NCI-H524 treated with DMSO at 0.1 percent for 48 hours (cell line): ENCODE measurements around the gene EAPP.
"Not testable (repeated sequence)": the region's sequence is repeated elsewhere in the genome, so short reads cannot be mapped to it uniquely, and the experiment has no call there.

Experiments
- DNase-seq: peaks from one replicate; lab custom pipeline; 2025; lab: John Stamatoyannopoulos, UW

EAPP gene

GRCh38 chr14:34482463-34482862, 57.0 kb downstream of the EAPP start:
- DNase-seq = no peak

- no peak for DNase-seq
These were observed 59.8 kb downstream of the EAPP start for GRCh38 chr14:34479694-34480093.

GRCh38 chr14:34478261-34478660, 61.2 kb downstream of the EAPP start:
- peak; percentile 71 for DNase-seq

- not testable (repeated sequence) for DNase-seq
These were observed 63.5 kb downstream of the EAPP start for GRCh38 chr14:34476036-34476435.

- no peak for DNase-seq
These were observed 64.3 kb downstream of the EAPP start for GRCh38 chr14:34475163-34475562.

GRCh38 chr14:34474187-34474679, 65.3 kb downstream of the EAPP start:
- DNase-seq = no peak

GRCh38 chr14:34472706-34473279, 66.7 kb downstream of the EAPP start:
- no peak for DNase-seq

GRCh38 chr14:34470319-34470718, 69.2 kb downstream of the EAPP start:
- no peak for DNase-seq

GRCh38 chr14:34466691-34467090, 72.8 kb downstream of the EAPP start:
- no peak for DNase-seq
